Stimulated activated CD4-positive, alpha-beta T cell treated with anti-CD3 and anti-CD28 coated beads, TNF-alpha, amount 100 ng/mL, for 24 hours (primary cell): ENCODE results near the gene ADAM19.
"Not testable (repeated sequence)": the region's sequence is repeated elsewhere in the genome, so short reads cannot be mapped to it uniquely, and the experiment has no call there.

Source experiments
- DNase-seq, 3 experiments: peaks; one replicate each; pipeline ENCODE4 v3.0.0-alpha.2; 2020; ENCODE audit warnings: low read depth in 3 of 3

Gene ADAM19

GRCh38 chr5:157486861-157487260, 88.7 kb downstream of the ADAM19 start:
- DNase-seq, result no peak

GRCh38 chr5:157486221-157486681, 89.3 kb downstream of the ADAM19 start:
- no peak for DNase-seq

GRCh38 chr5:157485811-157486210, 89.8 kb downstream of the ADAM19 start:
- no peak for DNase-seq

GRCh38 chr5:157485340-157485739, 90.2 kb downstream of the ADAM19 start:
- DNase-seq, result no peak

- no peak for DNase-seq
Observed at GRCh38 chr5:157484768-157485167, 90.8 kb downstream of the ADAM19 start.

- DNase-seq, result not testable (repeated sequence)
Observed at GRCh38 chr5:157482702-157483101, 92.9 kb downstream of the ADAM19 start.

- DNase-seq, result no peak
Observed at GRCh38 chr5:157481666-157482065, 93.9 kb downstream of the ADAM19 start.

- no peak for DNase-seq
Observed at GRCh38 chr5:157481265-157481664, 94.3 kb downstream of the ADAM19 start.

- no peak for DNase-seq
Observed at GRCh38 chr5:157479612-157480510, 95.7 kb downstream of the ADAM19 start.

GRCh38 chr5:157479166-157479565, 96.4 kb downstream of the ADAM19 start:
- no peak for DNase-seq

- DNase-seq, result no peak
Observed at GRCh38 chr5:157478726-157479125, 96.8 kb downstream of the ADAM19 start.

- DNase-seq, result no peak
Observed at GRCh38 chr5:157477814-157478494, 97.6 kb downstream of the ADAM19 start.

- no peak for DNase-seq
Observed at GRCh38 chr5:157476702-157477408, 98.7 kb downstream of the ADAM19 start.

- DNase-seq, result no peak
Observed at GRCh38 chr5:157475432-157475831, 100.1 kb downstream of the ADAM19 start.

GRCh38 chr5:157473383-157474320, 101.9 kb downstream of the ADAM19 start:
- no peak for DNase-seq

- DNase-seq, result no peak
Observed at GRCh38 chr5:157471709-157472108, 103.9 kb downstream of the ADAM19 start.

GRCh38 chr5:157470631-157471030, 104.9 kb downstream of the ADAM19 start:
- DNase-seq, result no peak

- DNase-seq, result no peak
Observed at GRCh38 chr5:157469687-157470086, 105.9 kb downstream of the ADAM19 start.

- DNase-seq, result no peak
Observed at GRCh38 chr5:157469073-157469472, 106.5 kb downstream of the ADAM19 start.

GRCh38 chr5:157468293-157468965, 107.1 kb downstream of the ADAM19 start:
- no peak for DNase-seq
